ENCODE results near the gene SLC37A4.
"Not testable (repeated sequence)": the region's sequence is repeated elsewhere in the genome, so short reads cannot be mapped to it uniquely, and the experiment has no call there.

DNA sequence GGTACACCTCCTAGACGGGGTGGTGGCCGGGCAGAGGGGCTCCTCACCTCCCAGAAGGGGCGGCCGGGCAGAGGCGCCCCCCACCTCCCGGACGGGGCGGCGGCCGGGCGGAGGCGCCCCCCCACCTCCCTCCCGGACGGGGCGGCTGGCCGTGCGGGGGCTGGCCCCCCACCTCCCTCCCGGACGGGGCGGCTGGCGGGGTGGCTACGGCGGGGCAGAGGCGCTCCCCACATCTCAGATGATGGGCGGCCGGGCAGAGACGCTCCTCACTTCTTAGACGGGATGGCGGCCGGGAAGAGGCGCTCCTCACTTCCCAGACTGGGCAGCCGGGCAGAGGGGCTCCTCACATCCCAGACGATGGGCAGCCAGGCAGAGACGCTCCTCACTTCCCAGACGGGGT, 28.5 kb upstream of the SLC37A4 start:
- not testable (repeated sequence) for TF ChIP-seq POLR2AphosphoS5 (IDR thresholded peaks at IDR 0.05; ENCODE audit: low read depth, low read length); TAF1 (IDR thresholded peaks at IDR 0.05; ENCODE audit: borderline replicate concordance, low read depth, low read length)

Measured in GM12892 (cell line).